Caco-2 (cell line): ENCODE measurements around the gene ABLIM2. TPM values are rescaled to one million over a fixed set of nuclear protein-coding genes. Genes with fewer than 3 reads are reported as not detected.

Source experiments
- BruUV-seq: library from RNA; stranded (reverse); fragments of 400-500 nt; replicated peaks from 2 replicates; lab custom pipeline; 2021; lab: Mats Ljungman, UMichigan
- CTCF ChIA-PET: fragments of 300-600 bp; sonication (Branson Sonifier 250); formaldehyde crosslinking; loops from one replicate; lab custom pipeline; 2022; ENCODE audit warnings: antibody characterized with exemption; lab: Charles Lee
- POLR2A ChIA-PET: fragments of 300-600 bp; sonication (Branson Sonifier 250); formaldehyde crosslinking; loops from one replicate; lab custom pipeline; 2022; ENCODE audit warnings: antibody characterized with exemption; lab: Charles Lee
- DNase-seq, 2 experiments: peaks; one replicate each; pipeline versions ENCODE4 v3.0.0 to v3.0.0-alpha.2; 2020 to 2022
- H3K27me3 ChIP-seq: replicated peaks from 2 replicates; pipeline ENCODE4 v1.6.0; 2011; ENCODE audit warnings: low read length; ENCODE audit not compliant: control insufficient read depth, insufficient read depth
- H3K36me3 ChIP-seq: 2 replicates; pipeline ENCODE4 v1.5.1; 2011; ENCODE audit warnings: low read length; ENCODE audit not compliant: control insufficient read depth, insufficient read depth
- H3K4me1 ChIP-seq: fragments of 250-450 bp; sonication (Bioruptor Pico); 2 replicates; pipeline ENCODE4 v1.5.1; 2020; ENCODE audit warnings: mild to moderate bottlenecking
- H3K4me3 ChIP-seq: 2 replicates; pipeline ENCODE4 v1.5.1; 2011; ENCODE audit warnings: low read depth, mild to moderate bottlenecking, control low read depth, low read length
- H3K9me3 ChIP-seq: fragments of 250-450 bp; sonication (Bioruptor Pico); 2 replicates; pipeline ENCODE4 v1.5.1; 2020; ENCODE audit warnings: mild to moderate bottlenecking, moderate library complexity
- H3K27ac Mint-ChIP-seq: one replicate; pipeline ENCODE4 v1.8.0; 2022; ENCODE audit warnings: mixed read lengths; ENCODE audit not compliant: unreplicated experiment
- H3K27me3 Mint-ChIP-seq: one replicate; pipeline ENCODE4 v1.8.0; 2022; ENCODE audit warnings: mixed read lengths; ENCODE audit not compliant: insufficient read depth, unreplicated experiment
- H3K36me3 Mint-ChIP-seq: one replicate; pipeline ENCODE4 v1.8.0; 2022; ENCODE audit warnings: mild to moderate bottlenecking, mixed read lengths; ENCODE audit not compliant: insufficient read depth, unreplicated experiment
- H3K4me1 Mint-ChIP-seq: one replicate; pipeline ENCODE4 v1.8.0; 2022; ENCODE audit warnings: low read depth, mixed read lengths; ENCODE audit not compliant: unreplicated experiment
- H3K4me3 Mint-ChIP-seq: one replicate; pipeline ENCODE4 v1.8.0; 2022; ENCODE audit warnings: mild to moderate bottlenecking, moderate library complexity, mixed read lengths; ENCODE audit not compliant: unreplicated experiment
- H3K9me3 Mint-ChIP-seq: one replicate; pipeline ENCODE4 v1.8.0; 2022; ENCODE audit warnings: mixed read lengths; ENCODE audit not compliant: unreplicated experiment
- intact Hi-C: fragments of 100-400 bp; cut with micrococcal nuclease; formaldehyde crosslinking; loops from one replicate; pipeline ENCODE4 v1.10.0; 2022; ENCODE audit not compliant: unreplicated experiment
- total RNA-seq: library from RNA; stranded (reverse); gene quantifications from 2 replicates; pipeline ENCODE4 v1.2.3, GENCODE V29; 2022
- TF ChIP-seq, protein P1 (sequence below), 2 experiments: fragments of 200-600 bp in 1 of 2; IDR thresholded peaks; 1 replicate in 1 of 2; 2 replicates in 1 of 2; pipeline versions ENCODE4 v1.5.1 to v1.8.0; 2011 to 2022; ENCODE audit warnings: antibody characterized with exemption in 1 of 2, control low read depth in 1 of 2, inconsistent platforms in 1 of 2, low read depth in 1 of 2, low read length in 1 of 2, mild to moderate bottlenecking in 1 of 2, moderate library complexity in 1 of 2; ENCODE audit not compliant: insufficient read depth in 1 of 2, severe bottlenecking in 1 of 2, unreplicated experiment in 1 of 2

Gene ABLIM2
- total RNA-seq, 1 experiment from 2014 or later = 0.23 TPM

DNA sequence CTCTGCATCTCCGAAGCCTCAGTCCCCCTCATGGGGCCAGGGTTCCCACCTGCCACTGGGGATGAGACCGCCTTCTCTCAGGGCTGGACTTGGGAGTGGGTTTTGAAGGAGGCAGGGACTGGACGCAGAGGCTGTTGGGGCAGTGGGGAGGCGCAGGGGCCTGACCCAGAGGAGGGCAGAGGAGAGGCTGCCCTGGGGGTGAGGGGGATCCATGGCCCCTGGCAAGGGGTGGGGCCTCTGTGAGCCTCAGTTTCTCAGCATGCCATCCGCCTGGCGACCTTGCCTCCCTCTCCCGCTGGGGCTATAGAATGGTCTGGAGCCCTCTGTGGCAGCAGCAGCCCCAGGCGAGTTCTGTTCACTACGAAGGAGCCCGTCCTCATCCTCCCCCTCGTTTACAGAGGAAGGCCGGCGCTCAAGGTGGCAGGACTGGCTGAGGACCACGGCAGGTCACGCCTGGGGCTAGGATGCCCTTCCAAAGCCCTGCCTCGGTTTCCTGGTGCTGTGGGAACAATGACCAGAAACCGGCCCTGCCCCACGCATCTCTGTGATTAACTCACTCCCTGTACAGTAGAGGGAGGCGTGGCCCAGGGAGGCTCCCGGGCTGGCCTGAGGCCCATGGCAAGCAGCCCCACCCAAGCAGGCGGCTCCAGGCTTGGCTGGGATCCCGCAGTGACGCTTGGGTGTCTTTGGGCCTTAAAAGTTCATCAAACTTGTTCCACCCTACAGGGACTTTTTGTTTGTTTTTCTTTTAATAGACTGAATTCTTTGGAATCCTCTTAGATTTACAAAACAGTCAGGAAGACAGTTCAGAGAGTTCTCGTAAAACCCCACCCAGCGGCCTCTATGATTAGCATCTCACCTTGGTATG is 24.5 kb upstream of the ABLIM2 start:
- ChIA-PET CTCF (no interaction called here), POLR2A (no interaction called here)
- peak overlapping the region; percentile 22 for H3K4me3 Mint-ChIP-seq
- Histone ChIP-seq H3K9me3 (no peaks in the 10 kb centered on the region), H3K4me1 (peaks cover 37% of the 10 kb centered on the region), H3K36me3 (no peaks in the 10 kb centered on the region), H3K27me3 (no peaks in the 10 kb centered on the region), H3K4me3 (no peak overlapping the region)
- no TSS peak for BruUV-seq
- H3K9me3 Mint-ChIP-seq = no peaks in the 10 kb centered on the region
- H3K27me3 Mint-ChIP-seq = no peaks in the 10 kb centered on the region
- TF ChIP-seq, protein P1, sequence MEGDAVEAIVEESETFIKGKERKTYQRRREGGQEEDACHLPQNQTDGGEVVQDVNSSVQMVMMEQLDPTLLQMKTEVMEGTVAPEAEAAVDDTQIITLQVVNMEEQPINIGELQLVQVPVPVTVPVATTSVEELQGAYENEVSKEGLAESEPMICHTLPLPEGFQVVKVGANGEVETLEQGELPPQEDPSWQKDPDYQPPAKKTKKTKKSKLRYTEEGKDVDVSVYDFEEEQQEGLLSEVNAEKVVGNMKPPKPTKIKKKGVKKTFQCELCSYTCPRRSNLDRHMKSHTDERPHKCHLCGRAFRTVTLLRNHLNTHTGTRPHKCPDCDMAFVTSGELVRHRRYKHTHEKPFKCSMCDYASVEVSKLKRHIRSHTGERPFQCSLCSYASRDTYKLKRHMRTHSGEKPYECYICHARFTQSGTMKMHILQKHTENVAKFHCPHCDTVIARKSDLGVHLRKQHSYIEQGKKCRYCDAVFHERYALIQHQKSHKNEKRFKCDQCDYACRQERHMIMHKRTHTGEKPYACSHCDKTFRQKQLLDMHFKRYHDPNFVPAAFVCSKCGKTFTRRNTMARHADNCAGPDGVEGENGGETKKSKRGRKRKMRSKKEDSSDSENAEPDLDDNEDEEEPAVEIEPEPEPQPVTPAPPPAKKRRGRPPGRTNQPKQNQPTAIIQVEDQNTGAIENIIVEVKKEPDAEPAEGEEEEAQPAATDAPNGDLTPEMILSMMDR (IDR thresholded peaks at IDR 0.05; ENCODE audit: insufficient read depth in 1 of 2, low read depth in 1 of 2, low read length in 1 of 2, severe bottlenecking in 1 of 2, unreplicated experiment in 1 of 2) = no peak
- peaks cover 4% of the 10 kb centered on the region for H3K36me3 Mint-ChIP-seq
- H3K4me1 Mint-ChIP-seq = peaks cover 24% of the 10 kb centered on the region
- intact Hi-C loops = no loop called here
- DNase-seq = peak; percentile 77 to 86
- no peak overlapping the region for H3K27ac Mint-ChIP-seq

DNA sequence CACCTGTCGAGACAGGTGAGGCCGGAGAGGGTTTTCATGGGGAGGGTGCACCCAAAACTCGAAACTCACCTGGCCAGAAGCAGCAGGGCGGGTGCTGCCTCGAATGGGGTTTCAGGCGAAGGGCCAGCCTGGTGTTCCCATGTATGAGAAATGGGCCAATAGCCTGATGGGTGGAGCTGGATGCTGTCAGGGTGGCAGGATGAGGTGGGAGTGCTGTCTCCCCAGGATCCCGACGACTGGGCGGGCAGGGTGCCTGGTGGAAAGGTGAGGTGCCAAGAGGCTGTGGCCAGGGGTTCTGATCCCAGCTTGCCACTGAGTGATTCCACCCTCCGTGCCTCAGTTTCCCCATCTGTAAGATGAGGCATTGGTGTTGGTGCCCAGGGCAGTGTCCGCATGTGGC is 23.7 kb upstream of the ABLIM2 start:
- no peaks in the 10 kb centered on the region for H3K9me3 ChIP-seq
- no peak overlapping the region for H3K4me3 ChIP-seq
- ChIA-PET CTCF (no interaction called here), POLR2A (no interaction called here)
- no peak for DNase-seq
- Mint-ChIP-seq H3K4me3 (peak overlapping the region; percentile 29), H3K36me3 (peaks cover 4% of the 10 kb centered on the region), H3K9me3 (no peaks in the 10 kb centered on the region), H3K4me1 (peaks cover 24% of the 10 kb centered on the region), H3K27ac (no peak overlapping the region), H3K27me3 (no peaks in the 10 kb centered on the region)
- no peaks in the 10 kb centered on the region for H3K27me3 ChIP-seq
- peaks cover 37% of the 10 kb centered on the region for H3K4me1 ChIP-seq
- TF ChIP-seq, protein P1 (IDR thresholded peaks at IDR 0.05; ENCODE audit: insufficient read depth in 1 of 2, low read depth in 1 of 2, low read length in 1 of 2, severe bottlenecking in 1 of 2, unreplicated experiment in 1 of 2) = no peak
- H3K36me3 ChIP-seq = no peaks in the 10 kb centered on the region
- intact Hi-C loops = no loop called here
- TSS peak; percentile 55 for BruUV-seq

GRCh38 chr4:8181844-8182243 is 23.2 kb upstream of the ABLIM2 start:
- H3K4me1 Mint-ChIP-seq = peaks cover 24% of the 10 kb centered on the region
- H3K27ac Mint-ChIP-seq = no peak overlapping the region
- intact Hi-C loops = no loop called here
- Histone ChIP-seq H3K9me3 (no peaks in the 10 kb centered on the region), H3K4me3 (no peak overlapping the region), H3K4me1 (peaks cover 41% of the 10 kb centered on the region), H3K27me3 (no peaks in the 10 kb centered on the region), H3K36me3 (no peaks in the 10 kb centered on the region)
- no TSS peak for BruUV-seq
- H3K4me3 Mint-ChIP-seq = peak overlapping the region; percentile 29
- peak; percentile 68 to 85 for DNase-seq
- CTCF ChIA-PET = no interaction called here
- TF ChIP-seq, protein P1 (IDR thresholded peaks at IDR 0.05; ENCODE audit: insufficient read depth in 1 of 2, low read depth in 1 of 2, low read length in 1 of 2, severe bottlenecking in 1 of 2, unreplicated experiment in 1 of 2) = no peak
- H3K9me3 Mint-ChIP-seq = no peaks in the 10 kb centered on the region
- peaks cover 4% of the 10 kb centered on the region for H3K36me3 Mint-ChIP-seq
- no peaks in the 10 kb centered on the region for H3K27me3 Mint-ChIP-seq
- POLR2A ChIA-PET = no interaction called here
